GM19099 (cell line): ENCODE data around the gene NBEA.

Experiments
- POLR2A ChIP-seq: IDR thresholded peaks from 3 replicates; pipeline ENCODE4 v1.6.1; 2011; ENCODE audit warnings: low read depth; ENCODE audit not compliant: insufficient read length; ENCODE audit errors: extremely low read depth

The NBEA gene

GRCh38 chr13:35356572-35356971 is 414.5 kb downstream of the NBEA start:
- TF ChIP-seq POLR2A = no peak

- no peak for TF ChIP-seq POLR2A
Observed at GRCh38 chr13:35365883-35366282, 423.8 kb downstream of the NBEA start.

GRCh38 chr13:35367586-35367985 is 425.5 kb downstream of the NBEA start:
- no peak for TF ChIP-seq POLR2A

DNA sequence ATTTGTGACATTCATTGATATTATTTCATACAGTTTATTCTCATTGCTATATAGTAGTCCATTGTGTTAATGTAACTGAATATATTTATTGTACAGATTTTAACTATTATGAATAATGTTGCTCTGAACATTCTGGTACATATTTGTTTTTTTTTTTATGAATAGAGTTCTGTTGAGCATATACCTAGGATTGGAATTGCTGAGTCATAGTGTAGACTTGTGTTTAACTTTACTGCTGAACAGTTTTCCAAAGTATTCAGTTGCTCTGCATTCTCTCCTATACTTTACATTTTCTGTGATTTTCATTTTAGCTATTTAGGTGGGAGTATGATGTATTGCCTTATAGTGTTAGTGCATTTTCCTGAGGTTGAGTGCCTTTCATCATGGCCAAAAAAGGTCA is 436.9 kb downstream of the NBEA start:
- TF ChIP-seq POLR2A = no peak

DNA sequence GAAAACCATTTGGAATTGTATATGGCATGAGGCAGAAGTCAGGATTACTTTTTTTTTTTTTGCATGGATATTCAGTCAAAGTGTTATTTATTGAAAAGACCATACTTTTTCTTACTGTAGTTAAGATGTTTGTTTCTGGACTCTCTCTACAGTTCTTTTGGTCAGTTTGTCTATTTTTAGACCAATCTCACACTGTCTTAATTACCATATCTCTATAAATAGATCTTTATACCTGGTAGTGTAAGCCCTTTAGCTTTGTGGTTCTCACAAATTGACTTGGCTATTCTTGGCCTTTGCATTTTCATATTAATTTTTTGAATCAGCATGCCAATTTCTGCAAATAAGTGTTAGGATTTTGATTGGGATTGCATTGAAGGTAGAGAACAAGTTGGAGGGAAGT is 437.6 kb downstream of the NBEA start:
- no peak for TF ChIP-seq POLR2A

- TF ChIP-seq POLR2A = no peak
Observed at GRCh38 chr13:35387682-35388250, 445.7 kb downstream of the NBEA start.

DNA sequence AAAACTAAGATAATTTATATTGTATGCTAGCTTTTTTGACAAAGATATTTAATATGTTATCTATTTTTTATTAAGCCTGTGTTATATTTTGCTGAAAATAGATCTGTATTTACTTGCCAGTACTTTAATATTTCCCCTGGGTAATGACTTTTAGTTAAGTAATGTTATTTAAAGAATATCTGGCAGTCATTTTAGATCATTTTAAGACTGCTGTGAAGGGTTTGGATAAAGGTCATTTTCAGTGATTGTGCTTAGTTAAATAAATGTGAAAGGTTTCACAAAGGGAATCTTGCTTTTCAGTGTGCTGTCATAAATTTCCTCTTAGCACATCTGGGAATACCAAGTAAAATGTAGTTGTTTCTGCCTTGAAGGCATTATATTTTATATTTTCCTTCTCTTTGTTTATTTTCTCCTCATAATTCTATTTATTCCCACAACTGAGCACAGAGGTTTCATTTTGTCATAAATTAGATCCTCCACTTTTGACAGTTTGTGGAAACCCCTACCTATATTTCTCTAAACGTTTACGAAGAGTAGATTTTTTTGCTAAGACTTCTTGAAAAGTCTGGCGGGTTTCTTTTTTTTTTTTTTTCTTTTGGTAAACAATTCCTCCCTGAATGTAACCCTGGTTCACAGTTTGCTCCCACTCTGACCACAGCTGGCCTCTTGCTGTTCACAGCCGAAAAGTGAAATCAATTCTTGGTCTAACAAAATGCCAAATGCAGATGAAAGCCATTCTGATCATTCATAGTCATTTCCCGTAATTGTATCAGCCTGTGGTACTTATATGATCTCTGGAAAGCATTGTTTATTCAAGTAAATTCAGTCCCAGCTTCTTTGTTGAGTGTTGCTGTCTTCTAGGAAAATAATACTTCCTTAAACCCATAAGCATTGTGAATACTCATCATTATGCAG is 446.6 kb downstream of the NBEA start:
- no peak for TF ChIP-seq POLR2A

DNA sequence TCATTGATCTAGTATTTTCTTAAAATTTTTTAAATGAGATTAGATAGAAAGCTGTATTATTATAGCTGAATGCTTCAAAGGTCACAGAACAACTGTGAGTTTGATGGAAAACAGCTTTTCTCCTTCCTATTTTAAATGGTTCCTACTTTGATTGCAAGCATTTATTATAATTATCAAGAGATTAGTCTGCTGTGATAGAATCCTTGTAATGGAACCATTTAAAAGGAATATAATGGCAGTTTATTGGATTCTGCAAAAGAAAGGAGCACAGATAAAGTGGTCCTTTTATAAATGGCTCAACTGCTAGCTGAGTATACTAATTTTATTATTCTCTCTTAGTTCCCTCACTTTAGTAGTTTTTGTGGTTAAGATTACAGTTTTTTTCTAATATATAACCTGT is 447.5 kb downstream of the NBEA start:
- TF ChIP-seq POLR2A = no peak

GRCh38 chr13:35392768-35393167 is 450.7 kb downstream of the NBEA start:
- TF ChIP-seq POLR2A = no peak

DNA sequence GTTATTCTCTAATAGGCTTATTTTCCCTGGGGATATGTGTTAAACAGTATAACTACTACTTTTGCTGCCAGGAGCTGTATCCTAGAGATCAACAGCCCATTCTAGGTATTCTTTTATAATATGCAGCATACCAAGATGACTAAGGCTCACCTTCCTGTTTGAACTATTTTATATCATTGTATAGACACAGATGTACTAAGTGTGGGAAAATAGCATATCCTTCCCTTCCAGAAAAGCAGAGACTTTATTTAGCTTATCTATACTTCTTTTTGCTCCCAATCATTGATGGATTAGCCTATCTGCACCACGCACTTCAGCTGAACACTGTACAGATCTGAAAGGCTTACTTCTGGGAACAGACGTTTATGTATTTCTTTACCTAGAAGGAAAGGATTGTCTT is 451.8 kb downstream of the NBEA start:
- no peak for TF ChIP-seq POLR2A

DNA sequence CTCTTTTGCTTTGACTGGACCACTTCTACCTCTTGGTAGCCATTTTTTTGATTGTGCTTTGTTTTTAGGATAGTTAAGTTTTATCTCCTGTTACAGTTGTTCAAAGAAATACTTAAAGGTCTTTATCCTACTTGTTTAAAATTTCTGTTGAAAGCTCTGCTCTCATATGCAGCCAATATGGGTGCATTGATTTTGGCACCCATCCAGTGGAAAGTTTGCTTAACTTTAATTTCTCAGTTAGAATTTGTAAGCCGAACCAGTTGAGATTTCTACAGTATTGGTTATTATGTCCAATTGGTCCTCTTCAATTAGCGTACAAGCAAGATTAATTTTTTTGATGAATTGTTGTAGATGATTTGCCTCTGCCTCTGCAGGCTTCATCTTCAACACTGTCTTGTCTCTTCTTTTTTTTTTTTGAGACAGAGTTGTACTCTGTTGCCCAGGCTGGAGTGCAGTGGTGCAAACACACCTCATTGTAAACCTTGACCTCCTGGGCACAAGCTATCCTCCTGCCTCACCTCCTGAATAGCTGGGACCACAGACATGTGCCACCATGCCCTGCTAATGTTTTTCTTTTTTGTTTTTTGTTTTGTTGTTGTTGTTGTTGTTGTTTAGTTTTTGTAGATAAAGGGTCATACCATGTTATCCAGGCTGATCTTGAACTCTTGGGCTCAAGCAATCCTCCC is 469.1 kb downstream of the NBEA start:
- no peak for TF ChIP-seq POLR2A

DNA sequence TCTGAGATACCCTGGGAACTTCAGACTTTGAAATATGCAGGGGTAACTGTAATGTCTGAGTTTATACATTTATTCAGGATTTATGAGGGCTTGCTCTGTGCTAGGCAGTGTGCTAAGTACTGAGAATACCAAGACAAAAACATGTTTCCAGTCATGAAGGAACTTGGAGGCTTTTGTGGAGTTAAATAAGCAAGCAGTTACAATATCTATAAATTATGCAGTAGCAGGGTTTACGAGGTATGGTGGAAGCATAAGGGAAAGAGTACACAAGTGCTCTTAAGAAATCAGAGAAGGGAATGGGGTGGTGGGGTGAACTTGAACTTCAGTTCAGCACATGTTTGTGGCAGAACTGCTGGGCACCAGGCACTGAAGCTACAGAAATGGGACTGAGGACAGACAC is 506.4 kb downstream of the NBEA start:
- TF ChIP-seq POLR2A = no peak

- TF ChIP-seq POLR2A = no peak
Observed at GRCh38 chr13:35449821-35450220, 507.8 kb downstream of the NBEA start.

- TF ChIP-seq POLR2A = no peak
Observed at GRCh38 chr13:35455022-35455421, 513.0 kb downstream of the NBEA start.

DNA sequence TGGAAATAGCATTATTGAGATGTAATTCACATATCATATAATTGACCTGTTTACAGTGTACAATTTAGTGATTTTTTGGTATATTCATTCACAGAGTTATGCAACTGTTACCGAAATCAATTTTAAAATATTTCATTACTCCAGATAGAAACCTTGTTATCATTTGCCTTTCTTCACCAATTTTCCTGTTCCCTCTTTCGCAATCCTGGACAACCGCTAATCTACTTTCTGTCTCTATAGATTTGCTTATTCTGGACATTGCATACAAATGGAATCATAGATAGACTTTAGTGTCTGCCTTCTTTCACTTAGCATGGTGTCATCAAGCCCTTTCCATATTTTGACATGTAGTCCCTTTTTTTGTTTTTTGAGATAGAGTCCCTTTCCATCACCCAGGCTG is 515.2 kb downstream of the NBEA start:
- no peak for TF ChIP-seq POLR2A

DNA sequence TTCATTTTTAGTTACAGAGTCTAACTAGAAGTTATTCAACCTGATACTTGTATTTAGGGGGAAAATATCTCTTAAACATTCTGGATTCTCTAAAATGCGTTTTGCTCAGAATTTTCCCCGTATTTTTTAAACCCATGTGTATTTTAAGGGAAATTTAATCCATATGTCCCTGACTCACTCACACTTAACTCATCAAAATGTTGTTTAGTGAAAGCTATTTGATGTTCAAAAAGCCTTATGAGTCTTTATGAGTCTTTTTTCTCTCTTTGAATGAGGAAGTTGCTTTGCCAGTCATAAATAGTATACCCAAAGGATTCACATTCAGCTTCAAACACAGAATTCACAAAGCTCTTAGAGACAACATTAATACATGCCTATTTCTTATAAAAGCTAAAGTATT is 518.0 kb downstream of the NBEA start:
- TF ChIP-seq POLR2A = no peak
